ENCODE results near the gene MAP2K5.

DNA sequence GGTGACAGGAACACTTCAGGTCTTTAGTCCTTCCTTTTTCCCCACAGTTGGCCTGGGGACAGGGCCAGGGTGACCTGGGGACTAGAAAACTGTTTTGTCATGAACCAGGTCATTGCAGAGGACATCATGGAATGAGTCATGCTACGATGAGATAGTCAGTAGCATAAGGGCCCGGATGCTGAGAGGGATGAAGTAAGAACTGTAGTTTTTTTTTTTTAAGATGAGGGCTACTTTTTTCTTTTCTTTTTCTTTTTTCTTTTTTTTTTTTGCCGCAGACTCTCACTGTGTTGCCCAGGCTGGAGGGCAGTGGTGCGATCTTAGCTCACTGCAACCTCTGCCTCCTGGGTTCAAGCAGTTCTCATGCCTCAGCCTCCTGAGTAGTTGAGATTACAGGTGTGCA, 8.0 kb downstream of the MAP2K5 start:
- no peak for TF ChIP-seq CTCF (IDR thresholded peaks at IDR 0.05; ENCODE audit: low read depth, low read length, missing input control)
- TF ChIP-seq YY1 (IDR thresholded peaks at IDR 0.05), result no peak
- TF ChIP-seq SP1 (IDR thresholded peaks at IDR 0.05), result no peak

All from liver (tissue), 3 donors.